Measurements from ENCODE around the gene TMEM109.

DNA sequence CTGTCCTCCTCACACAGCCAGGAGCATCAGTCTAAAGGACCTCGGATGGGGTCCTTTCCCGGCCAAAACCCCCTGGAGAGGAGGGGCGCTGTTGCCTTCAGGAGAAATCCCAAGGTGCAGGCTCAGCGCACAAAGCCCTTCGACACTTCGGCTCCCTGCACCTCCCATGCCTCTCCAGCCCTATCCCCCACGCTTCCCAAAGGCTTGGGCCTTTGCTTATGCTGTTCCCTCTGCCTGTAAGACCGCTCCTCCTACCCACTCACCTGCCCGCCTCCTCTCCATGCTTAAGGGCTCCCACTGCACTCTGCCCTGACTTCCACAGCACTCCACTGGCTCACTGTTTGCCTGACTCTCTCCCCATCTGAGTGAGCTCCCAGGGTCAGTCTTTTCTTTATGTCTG lies 24.5 kb downstream of the TMEM109 start:
- TF ChIP-seq, protein P1, sequence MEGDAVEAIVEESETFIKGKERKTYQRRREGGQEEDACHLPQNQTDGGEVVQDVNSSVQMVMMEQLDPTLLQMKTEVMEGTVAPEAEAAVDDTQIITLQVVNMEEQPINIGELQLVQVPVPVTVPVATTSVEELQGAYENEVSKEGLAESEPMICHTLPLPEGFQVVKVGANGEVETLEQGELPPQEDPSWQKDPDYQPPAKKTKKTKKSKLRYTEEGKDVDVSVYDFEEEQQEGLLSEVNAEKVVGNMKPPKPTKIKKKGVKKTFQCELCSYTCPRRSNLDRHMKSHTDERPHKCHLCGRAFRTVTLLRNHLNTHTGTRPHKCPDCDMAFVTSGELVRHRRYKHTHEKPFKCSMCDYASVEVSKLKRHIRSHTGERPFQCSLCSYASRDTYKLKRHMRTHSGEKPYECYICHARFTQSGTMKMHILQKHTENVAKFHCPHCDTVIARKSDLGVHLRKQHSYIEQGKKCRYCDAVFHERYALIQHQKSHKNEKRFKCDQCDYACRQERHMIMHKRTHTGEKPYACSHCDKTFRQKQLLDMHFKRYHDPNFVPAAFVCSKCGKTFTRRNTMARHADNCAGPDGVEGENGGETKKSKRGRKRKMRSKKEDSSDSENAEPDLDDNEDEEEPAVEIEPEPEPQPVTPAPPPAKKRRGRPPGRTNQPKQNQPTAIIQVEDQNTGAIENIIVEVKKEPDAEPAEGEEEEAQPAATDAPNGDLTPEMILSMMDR (IDR thresholded peaks at IDR 0.05), result no peak
- TF ChIP-seq POLR2A (IDR thresholded peaks at IDR 0.05) (no peak), EP300 (IDR thresholded peaks at IDR 0.05) (no peak), POLR2AphosphoS5 (IDR thresholded peaks at IDR 0.05) (no peak)
